ENCODE data around the gene AMPH. TPM values are rescaled to one million over a fixed set of nuclear protein-coding genes. Genes with fewer than 3 reads are reported as not detected.

Gene AMPH
- total RNA-seq, 1 experiment from 2014 or later, result not detected

DNA sequence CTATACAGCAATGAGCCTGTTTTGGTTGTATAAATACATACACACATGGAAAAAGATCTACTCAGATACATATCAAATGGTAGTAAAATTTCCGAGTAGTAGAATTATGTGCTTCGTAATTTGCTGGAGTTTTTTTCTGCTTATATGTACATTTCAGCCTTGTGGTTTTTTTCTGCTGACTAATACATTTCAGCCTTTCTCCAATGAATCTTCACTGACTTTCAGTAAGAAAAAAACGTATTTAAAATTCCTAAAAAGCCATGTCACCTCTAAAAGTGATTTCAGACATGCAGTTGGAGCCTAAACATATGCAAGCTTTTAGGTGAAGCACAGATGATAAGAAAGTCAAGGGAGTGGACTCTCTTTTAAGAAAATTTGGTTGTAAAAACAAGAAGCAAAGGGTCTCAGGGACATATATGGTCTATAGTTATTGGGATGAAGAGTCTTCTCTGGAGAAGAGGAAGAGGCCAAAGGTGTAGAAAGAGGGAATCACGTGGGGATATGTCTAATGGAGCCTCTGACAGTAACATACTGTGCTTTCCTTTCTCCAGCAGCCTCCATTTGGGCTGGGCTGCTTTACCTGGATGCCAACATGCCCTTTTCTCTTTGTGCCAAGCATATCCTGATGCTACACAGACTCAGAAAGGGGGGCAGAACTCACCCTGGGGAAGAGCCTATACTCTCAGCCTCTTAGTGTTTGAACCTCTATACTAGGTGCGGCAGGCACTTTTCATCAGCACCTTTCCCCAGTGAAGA is 2.4 kb downstream of the AMPH start:
- Histone ChIP-seq H3K9me3 (ENCODE audit: insufficient read depth, low read depth) (no peaks in the 10 kb centered on the region), H3K4me2 (no peak overlapping the region), H3K4me1 (replicated peaks; ENCODE audit: insufficient read depth) (no peaks in the 10 kb centered on the region), H3K36me3 (ENCODE audit: low read depth) (no peaks in the 10 kb centered on the region), H3F3A (ENCODE audit: insufficient read depth, low read depth) (no peaks in the 10 kb centered on the region), H3K4me3 (no peak overlapping the region), H4K20me1 (ENCODE audit: insufficient read depth) (no peaks in the 10 kb centered on the region; the same call in 1 of the 2 replicates), H3K27ac (no peak overlapping the region), H3K9me2 (ENCODE audit: insufficient read depth) (no peaks in the 10 kb centered on the region), H2AFZ (no peak overlapping the region), H3K27me3 (ENCODE audit: insufficient read depth, low read depth) (peaks cover 50% of the 10 kb centered on the region), H3K79me2 (ENCODE audit: low read depth) (no peaks in the 10 kb centered on the region)
- TF ChIP-seq EZH2 (IDR thresholded peaks at IDR 0.05; ENCODE audit: low read depth), result no peak
- TF ChIP-seq, protein P1, sequence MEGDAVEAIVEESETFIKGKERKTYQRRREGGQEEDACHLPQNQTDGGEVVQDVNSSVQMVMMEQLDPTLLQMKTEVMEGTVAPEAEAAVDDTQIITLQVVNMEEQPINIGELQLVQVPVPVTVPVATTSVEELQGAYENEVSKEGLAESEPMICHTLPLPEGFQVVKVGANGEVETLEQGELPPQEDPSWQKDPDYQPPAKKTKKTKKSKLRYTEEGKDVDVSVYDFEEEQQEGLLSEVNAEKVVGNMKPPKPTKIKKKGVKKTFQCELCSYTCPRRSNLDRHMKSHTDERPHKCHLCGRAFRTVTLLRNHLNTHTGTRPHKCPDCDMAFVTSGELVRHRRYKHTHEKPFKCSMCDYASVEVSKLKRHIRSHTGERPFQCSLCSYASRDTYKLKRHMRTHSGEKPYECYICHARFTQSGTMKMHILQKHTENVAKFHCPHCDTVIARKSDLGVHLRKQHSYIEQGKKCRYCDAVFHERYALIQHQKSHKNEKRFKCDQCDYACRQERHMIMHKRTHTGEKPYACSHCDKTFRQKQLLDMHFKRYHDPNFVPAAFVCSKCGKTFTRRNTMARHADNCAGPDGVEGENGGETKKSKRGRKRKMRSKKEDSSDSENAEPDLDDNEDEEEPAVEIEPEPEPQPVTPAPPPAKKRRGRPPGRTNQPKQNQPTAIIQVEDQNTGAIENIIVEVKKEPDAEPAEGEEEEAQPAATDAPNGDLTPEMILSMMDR (conservative IDR thresholded peaks at IDR 0.05), result no peak
- no TSS peak for BruUV-seq (replicated peaks)
- CTCF ChIA-PET, result no interaction called here
- intact Hi-C loops (cut with micrococcal nuclease; ENCODE audit: unreplicated experiment), result no loop called here
- DNase-seq, result no peak
- POLR2A ChIA-PET (ENCODE audit: unreplicated experiment), result no interaction called here

- CTCF ChIA-PET, result no interaction called here
- H3K4me3 ChIP-seq, result no peak overlapping the region
- H3K27me3 ChIP-seq (ENCODE audit: insufficient read depth, low read depth), result peaks cover 58% of the 10 kb centered on the region
- H3K9me3 ChIP-seq (ENCODE audit: insufficient read depth, low read depth), result no peaks in the 10 kb centered on the region
- H3K36me3 ChIP-seq (ENCODE audit: low read depth), result no peaks in the 10 kb centered on the region
- H3F3A ChIP-seq (ENCODE audit: insufficient read depth, low read depth), result no peaks in the 10 kb centered on the region
- no peaks in the 10 kb centered on the region for H3K4me1 ChIP-seq (replicated peaks; ENCODE audit: insufficient read depth)
- no peak for DNase-seq
- no peak overlapping the region for H3K4me2 ChIP-seq
- no peak for TF ChIP-seq EZH2 (IDR thresholded peaks at IDR 0.05; ENCODE audit: low read depth)
- TF ChIP-seq, protein P1 (conservative IDR thresholded peaks at IDR 0.05), result no peak
- H4K20me1 ChIP-seq (ENCODE audit: insufficient read depth), result no peaks in the 10 kb centered on the region; the same call in 1 of the 2 replicates
- no peaks in the 10 kb centered on the region for H3K79me2 ChIP-seq (ENCODE audit: low read depth)
- POLR2A ChIA-PET (ENCODE audit: unreplicated experiment), result no interaction called here
- intact Hi-C loops (cut with micrococcal nuclease; ENCODE audit: unreplicated experiment), result no loop called here
- no peak overlapping the region for H2AFZ ChIP-seq
- no peak overlapping the region for H3K27ac ChIP-seq
- no peaks in the 10 kb centered on the region for H3K9me2 ChIP-seq (ENCODE audit: insufficient read depth)
- no TSS peak for BruUV-seq (replicated peaks)
Observed at GRCh38 chr7:38625866-38626265, 5.3 kb downstream of the AMPH start.

DNA sequence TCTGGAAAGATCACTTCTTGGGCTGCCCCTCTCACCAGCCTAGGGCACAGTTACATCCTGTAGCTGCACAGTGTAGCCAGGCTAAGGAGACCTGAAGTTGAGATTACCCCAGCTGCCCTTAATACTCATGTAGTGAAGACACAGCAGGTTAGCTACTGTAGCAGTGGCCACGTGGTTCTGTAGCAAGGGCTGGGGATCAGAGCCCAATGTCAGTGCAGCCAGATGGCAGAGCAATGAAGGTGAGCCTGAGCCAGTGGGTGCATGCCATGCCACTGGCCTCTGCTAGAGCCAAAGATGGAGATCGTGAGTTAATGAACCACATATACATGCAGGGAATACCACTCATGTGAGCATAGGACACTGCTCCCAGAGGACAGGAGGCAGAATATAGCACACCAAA is 15.5 kb downstream of the AMPH start:
- Histone ChIP-seq H3K4me3 (no peak overlapping the region), H3K9me2 (ENCODE audit: insufficient read depth) (no peaks in the 10 kb centered on the region), H3K4me1 (replicated peaks; ENCODE audit: insufficient read depth) (no peaks in the 10 kb centered on the region), H3K36me3 (ENCODE audit: low read depth) (no peaks in the 10 kb centered on the region), H3K79me2 (ENCODE audit: low read depth) (no peaks in the 10 kb centered on the region), H3K9me3 (ENCODE audit: insufficient read depth, low read depth) (no peaks in the 10 kb centered on the region), H3F3A (ENCODE audit: insufficient read depth, low read depth) (no peaks in the 10 kb centered on the region), H3K4me2 (no peak overlapping the region), H2AFZ (no peak overlapping the region), H4K20me1 (ENCODE audit: insufficient read depth) (no peaks in the 10 kb centered on the region), H3K27me3 (ENCODE audit: insufficient read depth, low read depth) (peaks cover 33% of the 10 kb centered on the region; the same call in 1 of the 2 replicates), H3K27ac (no peak overlapping the region)
- TF ChIP-seq, protein P1 (conservative IDR thresholded peaks at IDR 0.05), result no peak
- TF ChIP-seq EZH2 (IDR thresholded peaks at IDR 0.05; ENCODE audit: low read depth), result no peak
- DNase-seq, result no peak
- no TSS peak for BruUV-seq (replicated peaks)
- intact Hi-C loops (cut with micrococcal nuclease; ENCODE audit: unreplicated experiment), result no loop called here
- ChIA-PET POLR2A (ENCODE audit: unreplicated experiment) (no interaction called here), CTCF (no interaction called here)
